ENCODE measurements around the gene SPTLC2.

- no peak for TF ChIP-seq U2AF2 (IDR thresholded peaks at IDR 0.05; ENCODE audit: low read depth, low read length)
- TF ChIP-seq, protein P1, sequence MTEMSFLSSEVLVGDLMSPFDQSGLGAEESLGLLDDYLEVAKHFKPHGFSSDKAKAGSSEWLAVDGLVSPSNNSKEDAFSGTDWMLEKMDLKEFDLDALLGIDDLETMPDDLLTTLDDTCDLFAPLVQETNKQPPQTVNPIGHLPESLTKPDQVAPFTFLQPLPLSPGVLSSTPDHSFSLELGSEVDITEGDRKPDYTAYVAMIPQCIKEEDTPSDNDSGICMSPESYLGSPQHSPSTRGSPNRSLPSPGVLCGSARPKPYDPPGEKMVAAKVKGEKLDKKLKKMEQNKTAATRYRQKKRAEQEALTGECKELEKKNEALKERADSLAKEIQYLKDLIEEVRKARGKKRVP (CRISPR knock-in tag; IDR thresholded peaks at IDR 0.05), result no peak
- TF ChIP-seq, protein P2, sequence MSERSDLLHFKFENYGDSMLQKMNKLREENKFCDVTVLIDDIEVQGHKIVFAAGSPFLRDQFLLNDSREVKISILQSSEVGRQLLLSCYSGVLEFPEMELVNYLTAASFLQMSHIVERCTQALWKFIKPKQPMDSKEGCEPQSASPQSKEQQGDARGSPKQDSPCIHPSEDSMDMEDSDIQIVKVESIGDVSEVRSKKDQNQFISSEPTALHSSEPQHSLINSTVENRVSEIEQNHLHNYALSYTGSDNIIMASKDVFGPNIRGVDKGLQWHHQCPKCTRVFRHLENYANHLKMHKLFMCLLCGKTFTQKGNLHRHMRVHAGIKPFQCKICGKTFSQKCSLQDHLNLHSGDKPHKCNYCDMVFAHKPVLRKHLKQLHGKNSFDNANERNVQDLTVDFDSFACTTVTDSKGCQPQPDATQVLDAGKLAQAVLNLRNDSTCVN (CRISPR knock-in tag; IDR thresholded peaks at IDR 0.05; ENCODE audit: borderline replicate concordance), result no peak
- TF ChIP-seq, protein P3, sequence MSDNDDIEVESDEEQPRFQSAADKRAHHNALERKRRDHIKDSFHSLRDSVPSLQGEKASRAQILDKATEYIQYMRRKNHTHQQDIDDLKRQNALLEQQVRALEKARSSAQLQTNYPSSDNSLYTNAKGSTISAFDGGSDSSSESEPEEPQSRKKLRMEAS (IDR thresholded peaks at IDR 0.05), result no peak
- no peak for TF ChIP-seq MAFG (CRISPR knock-in tag; IDR thresholded peaks at IDR 0.05)
- no peak for TF ChIP-seq EP300 (IDR thresholded peaks at IDR 0.05; ENCODE audit: low read depth in 2 of 2, low read length in 2 of 2)
- TF ChIP-seq EP300 (CRISPR knock-in tag; IDR thresholded peaks at IDR 0.05; ENCODE audit: borderline replicate concordance), result no peak
- no peak for TF ChIP-seq HDAC1 (CRISPR knock-in tag; IDR thresholded peaks at IDR 0.05)
- TF ChIP-seq RAD21 (CRISPR knock-in tag; IDR thresholded peaks at IDR 0.05), result no peak
These were observed 13.7 kb upstream of the SPTLC2 start for GRCh38 chr14:77630111-77630510.
